Mesendoderm (in vitro differentiated cells): ENCODE measurements around the gene TMCO5A. TPM values are rescaled to one million over a fixed set of nuclear protein-coding genes. Genes with fewer than 3 reads are reported as not detected.

Experiments
- DNase-seq: peaks from one replicate; pipeline ENCODE4 v3.0.0; 2013
- H2AK5ac ChIP-seq: 2 replicates; pipeline ENCODE4 v1.6.1; 2013; ENCODE audit warnings: low read length, inconsistent platforms
- H2BK120ac ChIP-seq: 2 replicates; pipeline ENCODE4 v1.6.1; 2013; ENCODE audit warnings: low read depth, mild to moderate bottlenecking, low read length, moderate library complexity, mixed read lengths
- H2BK15ac ChIP-seq: replicated peaks from 2 replicates; pipeline ENCODE4 v1.6.1; 2013; ENCODE audit warnings: low read depth, mild to moderate bottlenecking, moderate library complexity
- H2BK5ac ChIP-seq: 2 replicates; pipeline ENCODE4 v1.6.1; 2013; ENCODE audit warnings: low read length, inconsistent platforms
- H3K18ac ChIP-seq: 2 replicates; pipeline ENCODE4 v1.6.1; 2013; ENCODE audit warnings: mild to moderate bottlenecking, low read length, mixed read lengths
- H3K23ac ChIP-seq: one replicate; pipeline ENCODE4 v1.6.1; 2013; ENCODE audit warnings: low read length
- H3K27ac ChIP-seq: 2 replicates; pipeline ENCODE4 v1.5.1; 2013; ENCODE audit warnings: low read depth, mild to moderate bottlenecking, inconsistent platforms, low read length, moderate library complexity
- H3K27me3 ChIP-seq: 2 replicates; pipeline ENCODE4 v1.6.1; 2013; ENCODE audit warnings: low read length, control low read depth, mild to moderate bottlenecking, inconsistent platforms; ENCODE audit not compliant: insufficient read depth, poor library complexity
- H3K36me3 ChIP-seq: 2 replicates; pipeline ENCODE4 v1.6.1; 2013; ENCODE audit warnings: low read length, inconsistent platforms; ENCODE audit not compliant: control insufficient read depth, insufficient read depth
- H3K4ac ChIP-seq: one replicate; pipeline ENCODE4 v1.6.1; 2013; ENCODE audit warnings: low read depth, mild to moderate bottlenecking, low read length, moderate library complexity
- H3K4me1 ChIP-seq: 2 replicates; pipeline ENCODE4 v1.6.1; 2013; ENCODE audit warnings: low read depth, low read length, inconsistent platforms; ENCODE audit not compliant: control insufficient read depth
- H3K4me2 ChIP-seq: 2 replicates; pipeline ENCODE4 v1.6.1; 2013; ENCODE audit warnings: low read length
- H3K4me3 ChIP-seq: 2 replicates; pipeline ENCODE4 v1.5.1; 2013; ENCODE audit warnings: mild to moderate bottlenecking, low read length
- H3K56ac ChIP-seq: one replicate; pipeline ENCODE4 v1.6.1; 2013; ENCODE audit warnings: low read length
- H3K79me1 ChIP-seq: 2 replicates; pipeline ENCODE4 v1.6.1; 2013; ENCODE audit warnings: low read length, inconsistent platforms
- H3K79me2 ChIP-seq: 2 replicates; pipeline ENCODE4 v1.6.1; 2013; ENCODE audit warnings: mild to moderate bottlenecking, low read length; ENCODE audit not compliant: control insufficient read depth, insufficient read depth
- H3K9ac ChIP-seq: 2 replicates; pipeline ENCODE4 v1.6.1; 2013; ENCODE audit warnings: low read length, inconsistent platforms
- H4K5ac ChIP-seq: one replicate; pipeline ENCODE4 v1.6.1; 2013; ENCODE audit warnings: low read length
- H4K8ac ChIP-seq: one replicate; pipeline ENCODE4 v1.6.1; 2013; ENCODE audit warnings: low read depth, mild to moderate bottlenecking, control low read depth, low read length, moderate library complexity
- WGBS: extraction: QIAGEN DNeasy Blood & Tissue Kit; methylation state at CpG from one replicate; pipeline ENCODE4 v1.1.7; 2013; ENCODE audit warnings: low lambda C conversion rate, missing lambda C conversion rate; ENCODE audit not compliant: insufficient coverage; ENCODE audit errors: extremely low coverage; 5-methylcytosine and 5-hydroxymethylcytosine counted together
- polyA plus RNA-seq, 2 experiments: library from polyadenylated mRNA; stranded (reverse); fragments of 200-250 nt; gene quantifications; one replicate each; pipeline ENCODE4 v1.2.3, GENCODE V29; 2013

TMCO5A gene
- polyA plus RNA-seq (2013, experiment 1 of 2): not detected
- not detected for polyA plus RNA-seq (2013, experiment 2 of 2)

DNA sequence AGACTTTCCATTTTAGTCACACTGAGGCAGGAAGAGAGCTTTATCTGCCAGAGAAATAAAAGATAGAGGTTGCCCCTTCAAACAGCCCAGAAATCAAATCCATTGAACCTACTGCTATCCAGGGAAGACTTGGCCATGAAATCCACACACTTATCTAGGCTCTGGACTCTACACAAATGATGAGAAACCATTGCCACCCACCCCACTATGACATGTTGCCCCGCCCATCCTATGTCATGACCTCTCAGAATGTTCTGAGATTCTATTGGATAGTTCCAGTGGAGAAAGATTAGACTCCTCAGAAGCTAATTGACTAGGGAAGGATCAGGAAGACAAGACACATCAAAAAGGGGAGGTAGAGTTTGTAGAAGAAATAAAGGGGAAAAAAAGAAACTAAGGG is at the start of gene TMCO5A:
TSS of gene TMCO5A (plus strand) at position 301 of the 400 bp plus-strand sequence. CDS start 1,684 bp downstream, outside the sequence.
- H4K8ac ChIP-seq: no peak within 1 kb of the TSS
- no peaks in the 10 kb centered on the region for H3K79me1 ChIP-seq
- no peak within 1 kb of the TSS for H3K9ac ChIP-seq
- H3K27ac ChIP-seq: no peak within 1 kb of the TSS
- H3K4me3 ChIP-seq: no peak within 1 kb of the TSS
- no peak within 1 kb of the TSS for H2BK120ac ChIP-seq
- no peak within 1 kb of the TSS for H3K18ac ChIP-seq
- no peaks in the 10 kb centered on the region for H3K36me3 ChIP-seq
- H3K4ac ChIP-seq: no peak within 1 kb of the TSS
- no peak within 1 kb of the TSS for H3K56ac ChIP-seq
- H3K4me1 ChIP-seq: no peaks in the 10 kb centered on the region
- H4K5ac ChIP-seq: no peak within 1 kb of the TSS
- no CpG with 5 or more reads among the region's 1 CpG for WGBS
- no peak within 1 kb of the TSS for H2AK5ac ChIP-seq
- no peak for DNase-seq
- no peaks in the 10 kb centered on the region for H3K27me3 ChIP-seq
- no peak within 1 kb of the TSS for H3K23ac ChIP-seq
- H3K79me2 ChIP-seq: no peaks in the 10 kb centered on the region
- no peak within 1 kb of the TSS for H2BK5ac ChIP-seq
- H2BK15ac ChIP-seq: no peak within 1 kb of the TSS
- H3K4me2 ChIP-seq: no peak within 1 kb of the TSS

DNA sequence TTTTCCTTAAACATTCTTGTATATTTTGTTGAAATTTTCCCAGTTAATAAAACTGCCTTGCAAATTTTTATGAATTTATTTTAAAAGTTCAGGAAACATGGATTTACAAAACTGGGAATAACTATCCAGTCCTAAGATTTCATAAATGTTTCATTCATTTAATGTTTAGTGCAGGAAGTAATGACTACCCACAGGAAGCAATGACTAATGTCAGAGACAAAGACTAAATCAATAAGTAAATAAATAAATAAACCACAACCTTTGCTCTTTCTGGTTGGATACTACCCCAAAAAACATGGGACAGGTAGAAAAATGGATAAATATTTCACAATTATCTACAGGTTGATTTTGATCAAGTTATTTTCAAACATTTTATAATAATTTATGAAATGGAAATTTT is 48.8 kb upstream of the TMCO5A start:
- Histone ChIP-seq H3K23ac (no peak overlapping the region), H3K18ac (no peak overlapping the region), H2AK5ac (no peak overlapping the region), H3K4me3 (no peak overlapping the region), H3K27me3 (no peaks in the 10 kb centered on the region), H3K4me1 (no peaks in the 10 kb centered on the region), H2BK15ac (no peak overlapping the region), H2BK5ac (no peak overlapping the region), H4K5ac (no peak overlapping the region), H3K36me3 (no peaks in the 10 kb centered on the region), H3K56ac (no peak overlapping the region), H3K9ac (no peak overlapping the region), H3K79me2 (no peaks in the 10 kb centered on the region), H3K4me2 (no peak overlapping the region), H3K79me1 (no peaks in the 10 kb centered on the region), H3K27ac (no peak overlapping the region), H3K4ac (no peak overlapping the region), H4K8ac (no peak overlapping the region), H2BK120ac (no peak overlapping the region)
- no peak for DNase-seq

DNA sequence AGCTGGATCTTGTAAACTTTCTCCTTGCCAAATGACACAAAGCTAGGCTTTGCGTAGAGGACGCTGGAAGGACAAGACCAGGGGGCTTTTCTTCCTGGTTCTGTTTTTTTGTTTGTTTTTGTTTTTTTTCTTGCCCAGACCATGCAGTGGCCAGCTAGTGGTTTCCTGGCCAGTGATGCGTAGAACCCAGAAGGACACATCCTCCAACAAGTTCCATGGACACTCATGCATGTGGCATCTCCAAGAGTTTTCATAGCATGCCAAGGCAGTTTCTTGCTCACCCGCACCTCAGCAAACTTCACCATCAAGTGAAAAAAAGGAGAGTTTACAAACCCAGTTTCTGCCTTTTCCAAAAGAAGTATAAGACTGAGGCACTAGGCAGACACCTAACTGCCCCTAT is 46.1 kb upstream of the TMCO5A start:
- H3K4me3 ChIP-seq: no peak overlapping the region
- no peaks in the 10 kb centered on the region for H3K36me3 ChIP-seq
- H3K18ac ChIP-seq: no peak overlapping the region
- no peak for DNase-seq
- H3K4me2 ChIP-seq: no peak overlapping the region
- H3K56ac ChIP-seq: no peak overlapping the region
- H3K79me2 ChIP-seq: no peaks in the 10 kb centered on the region
- no CpG with 5 or more reads among the region's 4 CpGs for WGBS
- H3K23ac ChIP-seq: no peak overlapping the region
- no peak overlapping the region for H2BK120ac ChIP-seq
- H2AK5ac ChIP-seq: no peak overlapping the region
- no peak overlapping the region for H2BK15ac ChIP-seq
- no peaks in the 10 kb centered on the region for H3K4me1 ChIP-seq
- no peak overlapping the region for H3K9ac ChIP-seq
- H3K27me3 ChIP-seq: no peaks in the 10 kb centered on the region
- no peak overlapping the region for H2BK5ac ChIP-seq
- H3K4ac ChIP-seq: no peak overlapping the region
- H4K8ac ChIP-seq: no peak overlapping the region
- no peaks in the 10 kb centered on the region for H3K79me1 ChIP-seq
- H3K27ac ChIP-seq: no peak overlapping the region
- no peak overlapping the region for H4K5ac ChIP-seq

DNA sequence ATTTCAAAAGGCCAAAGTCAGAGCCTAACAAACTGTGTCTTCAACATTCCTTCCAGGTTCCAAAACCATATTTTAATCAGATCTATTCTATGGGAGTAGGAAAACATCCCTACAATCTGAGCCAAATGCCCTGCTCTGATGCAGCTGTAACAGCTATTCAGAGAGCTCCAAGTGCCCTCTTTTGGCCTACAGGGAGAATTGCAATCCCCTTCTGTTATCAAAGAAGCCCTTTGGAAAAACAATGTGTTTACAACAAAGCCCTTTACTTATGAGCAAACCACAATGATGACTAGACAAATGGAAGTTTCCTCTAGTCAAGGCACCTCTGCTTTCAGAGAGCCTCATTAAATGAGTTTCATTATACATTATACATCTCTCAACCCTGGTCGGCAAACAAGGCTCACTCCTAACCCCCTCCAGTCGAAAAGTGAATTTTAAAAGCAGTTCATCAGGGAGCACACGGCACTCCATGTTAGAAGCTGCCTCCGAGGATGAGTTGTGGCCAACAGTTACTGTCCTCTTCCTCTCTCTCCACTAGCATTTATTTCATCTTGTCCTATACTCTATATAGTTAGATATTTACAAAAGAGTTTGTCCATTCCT is 42.6 kb upstream of the TMCO5A start:
- H4K8ac ChIP-seq: no peak overlapping the region
- H3K27me3 ChIP-seq: no peaks in the 10 kb centered on the region
- no peak overlapping the region for H3K9ac ChIP-seq
- H2BK5ac ChIP-seq: no peak overlapping the region
- no peak overlapping the region for H3K18ac ChIP-seq
- H3K56ac ChIP-seq: no peak overlapping the region
- H2BK15ac ChIP-seq: no peak overlapping the region
- H3K4me3 ChIP-seq: no peak overlapping the region
- WGBS: no CpG with 5 or more reads among the region's 4 CpGs
- no peak overlapping the region for H3K4me2 ChIP-seq
- no peak overlapping the region for H3K4ac ChIP-seq
- peak; percentile 63 for DNase-seq
- no peaks in the 10 kb centered on the region for H3K4me1 ChIP-seq
- H2AK5ac ChIP-seq: no peak overlapping the region
- H4K5ac ChIP-seq: no peak overlapping the region
- no peak overlapping the region for H3K27ac ChIP-seq
- no peak overlapping the region for H3K23ac ChIP-seq
- no peaks in the 10 kb centered on the region for H3K79me1 ChIP-seq
- no peaks in the 10 kb centered on the region for H3K79me2 ChIP-seq
- no peaks in the 10 kb centered on the region for H3K36me3 ChIP-seq
- H2BK120ac ChIP-seq: no peak overlapping the region

DNA sequence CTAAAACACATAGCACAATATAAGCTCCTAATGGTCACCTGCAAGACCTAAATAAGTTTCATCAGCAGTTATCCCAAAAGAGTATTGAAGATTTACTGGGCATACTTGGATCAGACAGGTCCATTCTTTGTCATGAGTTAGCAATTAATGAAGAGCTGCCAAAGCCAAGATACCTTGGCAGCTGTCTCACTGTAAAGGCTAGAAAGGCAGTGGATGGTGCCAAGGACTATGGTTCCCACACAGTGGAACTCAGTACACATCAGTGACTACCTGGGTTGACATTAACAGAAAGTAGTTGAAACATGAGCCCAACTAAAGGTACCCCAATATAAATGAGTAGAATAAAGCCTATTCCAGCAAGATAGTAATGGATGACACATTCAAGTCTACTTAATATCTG is 41.1 kb upstream of the TMCO5A start:
- Histone ChIP-seq H3K23ac (no peak overlapping the region), H3K56ac (no peak overlapping the region), H3K36me3 (no peaks in the 10 kb centered on the region), H3K27me3 (no peaks in the 10 kb centered on the region), H2BK5ac (no peak overlapping the region), H2BK15ac (no peak overlapping the region), H3K4ac (no peak overlapping the region), H3K18ac (no peak overlapping the region), H3K4me1 (no peaks in the 10 kb centered on the region), H3K4me2 (no peak overlapping the region), H2BK120ac (no peak overlapping the region), H2AK5ac (no peak overlapping the region), H3K4me3 (no peak overlapping the region), H4K5ac (no peak overlapping the region), H3K27ac (no peak overlapping the region), H3K79me2 (no peaks in the 10 kb centered on the region), H4K8ac (no peak overlapping the region), H3K9ac (no peak overlapping the region), H3K79me1 (no peaks in the 10 kb centered on the region)
- DNase-seq: no peak

DNA sequence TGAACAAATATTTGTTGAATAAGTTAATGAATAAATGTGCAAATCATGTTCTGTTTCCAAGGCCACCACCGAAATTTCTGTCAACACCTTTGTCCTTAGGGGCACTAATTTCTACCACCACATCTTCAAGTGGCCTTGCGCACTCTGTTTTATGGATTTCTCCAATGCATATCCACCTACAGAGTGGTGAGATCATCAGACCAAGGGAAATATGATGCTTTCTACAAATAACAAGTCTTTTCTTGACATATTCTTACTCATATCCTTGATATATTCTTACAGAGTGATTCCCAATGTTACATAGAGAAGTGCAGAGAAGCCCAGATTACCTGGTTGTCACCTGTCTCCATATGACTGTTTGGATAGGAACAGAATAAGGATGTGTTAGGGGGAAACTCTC is 36.1 kb upstream of the TMCO5A start:
- Histone ChIP-seq H3K4me3 (no peak overlapping the region), H3K4me1 (no peaks in the 10 kb centered on the region), H2BK5ac (no peak overlapping the region), H4K5ac (no peak overlapping the region), H3K79me2 (no peaks in the 10 kb centered on the region), H3K27ac (no peak overlapping the region), H3K18ac (no peak overlapping the region), H4K8ac (no peak overlapping the region), H3K56ac (no peak overlapping the region), H3K9ac (no peak overlapping the region), H3K4ac (no peak overlapping the region), H3K27me3 (no peaks in the 10 kb centered on the region), H3K36me3 (no peaks in the 10 kb centered on the region), H2BK15ac (no peak overlapping the region), H3K4me2 (no peak overlapping the region), H3K23ac (no peak overlapping the region), H3K79me1 (no peaks in the 10 kb centered on the region), H2AK5ac (no peak overlapping the region), H2BK120ac (no peak overlapping the region)
- no CpG with 5 or more reads among the region's 2 CpGs for WGBS
- no peak for DNase-seq
